H9 (cell line): ENCODE results near the gene NRCAM. TPM values are rescaled to one million over a fixed set of nuclear protein-coding genes. Genes with fewer than 3 reads are reported as not detected.

Experiments
- DNase-seq: peaks from one replicate; pipeline ENCODE4 v3.0.0-alpha.2; 2017
- H2AFZ ChIP-seq: one replicate; pipeline ENCODE4 v1.6.1; 2013; ENCODE audit warnings: mild to moderate bottlenecking, low read length, control low read depth, moderate library complexity
- H2AK5ac ChIP-seq: 2 replicates; pipeline ENCODE4 v1.6.1; 2013; ENCODE audit warnings: low read length, control low read depth, mixed read lengths; ENCODE audit not compliant: insufficient read length
- H2BK120ac ChIP-seq: one replicate; pipeline ENCODE4 v1.6.1; 2013; ENCODE audit warnings: low read depth, mild to moderate bottlenecking, low read length, control low read depth, inconsistent platforms; ENCODE audit not compliant: poor library complexity, severe bottlenecking
- H2BK12ac ChIP-seq: 2 replicates; pipeline ENCODE4 v1.6.1; 2013; ENCODE audit warnings: low read length, control low read depth, mixed read lengths, low read depth; ENCODE audit not compliant: insufficient read length
- H2BK15ac ChIP-seq: 2 replicates; pipeline ENCODE4 v1.6.1; 2013; ENCODE audit warnings: low read depth, low read length, control low read depth
- H2BK20ac ChIP-seq: one replicate; pipeline ENCODE4 v1.6.1; 2013; ENCODE audit warnings: low read depth, mild to moderate bottlenecking, low read length, control low read depth, inconsistent platforms; ENCODE audit not compliant: poor library complexity, severe bottlenecking
- H2BK5ac ChIP-seq: 2 replicates; pipeline ENCODE4 v1.6.1; 2013; ENCODE audit warnings: low read length, control low read depth, mixed read lengths; ENCODE audit not compliant: insufficient read length
- H3K14ac ChIP-seq: 2 replicates; pipeline ENCODE4 v1.6.1; 2013; ENCODE audit warnings: low read length, control low read depth; ENCODE audit not compliant: insufficient read depth
- H3K18ac ChIP-seq: 2 replicates; pipeline ENCODE4 v1.6.1; 2013; ENCODE audit warnings: low read depth, mild to moderate bottlenecking, mixed read lengths, low read length, control low read depth; ENCODE audit not compliant: insufficient read length
- H3K23ac ChIP-seq: 2 replicates; pipeline ENCODE4 v1.6.1; 2013; ENCODE audit warnings: low read length, control low read depth, mixed read lengths, low read depth; ENCODE audit not compliant: insufficient read length
- H3K23me2 ChIP-seq: 2 replicates; pipeline ENCODE4 v1.6.1; 2013; ENCODE audit warnings: low read depth, mild to moderate bottlenecking, mixed read lengths, low read length, control low read depth; ENCODE audit not compliant: insufficient read length, poor library complexity, severe bottlenecking
- H3K27ac ChIP-seq: 2 replicates; pipeline ENCODE4 v1.5.1; 2013; ENCODE audit warnings: low read length, control low read depth, mixed read lengths, low read depth; ENCODE audit not compliant: insufficient read length
- H3K27me3 ChIP-seq: 2 replicates; pipeline ENCODE4 v1.6.1; 2013; ENCODE audit warnings: low read length, control low read depth, inconsistent platforms; ENCODE audit not compliant: insufficient read depth
- H3K4ac ChIP-seq: 2 replicates; pipeline ENCODE4 v1.6.1; 2013; ENCODE audit warnings: low read depth, mild to moderate bottlenecking, control low read depth, inconsistent platforms, low read length, moderate library complexity
- H3K4me1 ChIP-seq: 2 replicates; pipeline ENCODE4 v1.6.1; 2013; ENCODE audit warnings: low read length, control low read depth, inconsistent platforms; ENCODE audit not compliant: insufficient read depth
- H3K4me2 ChIP-seq: 2 replicates; pipeline ENCODE4 v1.6.1; 2013; ENCODE audit warnings: low read length, control low read depth, mixed read lengths; ENCODE audit not compliant: insufficient read length, insufficient read depth
- H3K56ac ChIP-seq: 2 replicates; pipeline ENCODE4 v1.6.1; 2013; ENCODE audit warnings: low read depth, mild to moderate bottlenecking, mixed read lengths, low read length, control low read depth; ENCODE audit not compliant: insufficient read length
- H3K79me1 ChIP-seq: 2 replicates; pipeline ENCODE4 v1.6.1; 2013; ENCODE audit warnings: low read depth, mild to moderate bottlenecking, moderate library complexity, low read length, control low read depth, inconsistent platforms; ENCODE audit not compliant: insufficient read depth, poor library complexity, severe bottlenecking
- H3K79me2 ChIP-seq: 2 replicates; pipeline ENCODE4 v1.6.1; 2013; ENCODE audit warnings: low read length, control low read depth, inconsistent platforms; ENCODE audit not compliant: insufficient read depth
- H3K9ac ChIP-seq: 2 replicates; pipeline ENCODE4 v1.6.1; 2013; ENCODE audit warnings: low read length, control low read depth, mixed read lengths; ENCODE audit not compliant: insufficient read length; ENCODE audit errors: extremely low read depth
- H3K9me3 ChIP-seq: one replicate; pipeline ENCODE4 v1.6.1; 2013; ENCODE audit warnings: low read depth, low read length, inconsistent platforms; ENCODE audit not compliant: control insufficient read depth
- H3T11ph ChIP-seq: one replicate; pipeline ENCODE4 v1.6.1; 2013; ENCODE audit warnings: mild to moderate bottlenecking, low read length, control low read depth, inconsistent platforms
- H4K20me1 ChIP-seq: one replicate; pipeline ENCODE4 v1.6.1; 2013; ENCODE audit not compliant: control insufficient read depth, insufficient read length, insufficient read depth
- H4K5ac ChIP-seq: 2 replicates; pipeline ENCODE4 v1.6.1; 2013; ENCODE audit warnings: low read depth, mild to moderate bottlenecking, mixed read lengths, low read length, control low read depth; ENCODE audit not compliant: insufficient read length
- H4K8ac ChIP-seq: replicated peaks from 2 replicates; pipeline ENCODE4 v1.6.1; 2013; ENCODE audit warnings: low read length, control low read depth, mixed read lengths, low read depth; ENCODE audit not compliant: insufficient read length
- H4K91ac ChIP-seq: 2 replicates; pipeline ENCODE4 v1.6.1; 2013; ENCODE audit warnings: low read depth, mild to moderate bottlenecking, moderate library complexity, mixed read lengths, low read length, control low read depth; ENCODE audit not compliant: insufficient read length
- H3K27ac Mint-ChIP-seq, 3 experiments: 2 replicates in 2 of 3; 3 replicates in 1 of 3; pipeline ENCODE4 v1.8.0; 2020 to 2021; ENCODE audit warnings: mixed read lengths in 3 of 3, mild to moderate bottlenecking in 1 of 3, moderate library complexity in 1 of 3
- H3K27me3 Mint-ChIP-seq: 2 replicates; pipeline ENCODE4 v1.8.0; 2021; ENCODE audit warnings: low read depth, mild to moderate bottlenecking, moderate library complexity, mixed read lengths
- H3K36me3 Mint-ChIP-seq, 3 experiments: 2 replicates in 2 of 3; 3 replicates in 1 of 3; pipeline ENCODE4 v1.8.0; 2020 to 2021; ENCODE audit warnings: low read depth in 3 of 3, mixed read lengths in 3 of 3; ENCODE audit not compliant: insufficient read depth in 1 of 3
- H3K4me1 Mint-ChIP-seq, 2 experiments: 2 replicates each; pipeline ENCODE4 v1.8.0; 2020; ENCODE audit warnings: mixed read lengths in 2 of 2
- H3K4me3 Mint-ChIP-seq, 2 experiments: 2 replicates in 1 of 2; 3 replicates in 1 of 2; pipeline ENCODE4 v1.8.0; 2020 to 2021; ENCODE audit warnings: mild to moderate bottlenecking in 2 of 2, mixed read lengths in 2 of 2, moderate library complexity in 1 of 2
- H3K9me3 Mint-ChIP-seq, 2 experiments: 2 replicates in 1 of 2; 3 replicates in 1 of 2; pipeline ENCODE4 v1.8.0; 2020; ENCODE audit warnings: mild to moderate bottlenecking in 2 of 2, mixed read lengths in 2 of 2, moderate library complexity in 1 of 2
- CTCF ChIP-seq: fragments of 200-600 bp; sonication (generic); conservative IDR thresholded peaks from 3 replicates; pipeline ENCODE4 v1.8.0; 2021; ENCODE audit warnings: antibody characterized with exemption, mild to moderate bottlenecking
- WGBS: extraction: QIAGEN DNeasy Blood & Tissue Kit; methylation state at CpG from one replicate; pipeline ENCODE4 v1.1.7; 2013; ENCODE audit warnings: missing lambda C conversion rate, low lambda C conversion rate, mixed read lengths; ENCODE audit not compliant: insufficient read length; ENCODE audit errors: extremely low coverage; 5-methylcytosine and 5-hydroxymethylcytosine counted together
- total RNA-seq: library from RNA; stranded (reverse); gene quantifications from 2 replicates; pipeline ENCODE4 v1.2.1, GENCODE V29; 2021

The NRCAM gene
- total RNA-seq, 1 experiment from 2014 or later, result 2.3 TPM

DNA sequence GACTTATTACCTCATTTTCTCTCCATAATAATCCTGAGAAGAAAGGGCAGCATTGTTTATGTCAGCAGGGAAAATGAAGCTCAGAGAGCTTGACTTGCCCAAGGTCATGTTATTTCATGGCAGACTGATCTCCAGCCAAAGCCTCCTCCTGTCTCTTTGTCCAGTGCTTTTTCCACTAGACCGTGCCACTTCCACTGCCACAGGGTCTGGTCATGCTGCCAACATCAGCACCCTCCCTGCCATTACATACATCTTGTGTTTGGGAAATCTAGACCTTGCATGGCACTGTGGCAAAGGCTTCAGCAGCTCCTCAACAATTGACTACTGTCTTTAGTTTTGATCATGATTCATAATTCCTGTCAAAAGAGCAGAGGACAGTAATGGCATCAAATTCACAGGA, 25.1 kb downstream of the NRCAM start:
- no peak overlapping the region for H4K8ac ChIP-seq
- WGBS, result no CpG with 5 or more reads among the region's 1 CpG
- Mint-ChIP-seq H3K27ac (no peak overlapping the region; a peak in 1 of 7 replicates), H3K36me3 (peaks cover 0 to 8% (median 2%) of the 10 kb centered on the region in 3 experiments; a peak in 3 of 7 replicates), H3K27me3 (no peaks in the 10 kb centered on the region), H3K9me3 (peaks cover 7% of the 10 kb centered on the region in 2 experiments; a peak in 4 of 5 replicates), H3K4me1 (no peaks in the 10 kb centered on the region), H3K4me3 (no peak overlapping the region)
- no peaks in the 10 kb centered on the region for H3K79me1 ChIP-seq
- no peak overlapping the region for H3K56ac ChIP-seq
- H3K27ac ChIP-seq, result no peak overlapping the region
- no peak overlapping the region for H2AFZ ChIP-seq
- H3K9me3 ChIP-seq, result no peaks in the 10 kb centered on the region
- no peak overlapping the region for H2BK120ac ChIP-seq
- no peak overlapping the region for H3K9ac ChIP-seq
- no peak overlapping the region for H3K23ac ChIP-seq
- H2BK12ac ChIP-seq, result no peak overlapping the region
- H2BK5ac ChIP-seq, result no peak overlapping the region
- H4K5ac ChIP-seq, result no peak overlapping the region
- no peaks in the 10 kb centered on the region for H3K4me1 ChIP-seq
- no peak overlapping the region for H3K4ac ChIP-seq
- no peaks in the 10 kb centered on the region for H3K79me2 ChIP-seq
- H3K27me3 ChIP-seq, result no peaks in the 10 kb centered on the region
- no peak overlapping the region for H2AK5ac ChIP-seq
- H3T11ph ChIP-seq, result no peak overlapping the region
- TF ChIP-seq CTCF, result no peak
- no peaks in the 10 kb centered on the region for H4K20me1 ChIP-seq
- no peak overlapping the region for H3K4me2 ChIP-seq
- DNase-seq, result no peak
- no peak overlapping the region for H2BK20ac ChIP-seq
- no peak overlapping the region for H3K14ac ChIP-seq
- no peak overlapping the region for H3K18ac ChIP-seq
- H3K23me2 ChIP-seq, result no peaks in the 10 kb centered on the region
- H4K91ac ChIP-seq, result no peak overlapping the region
- no peak overlapping the region for H2BK15ac ChIP-seq
